Activated CD4-positive, alpha-beta T cell treated with anti-CD3 and anti-CD28 coated beads for 24 hours (primary cell): ENCODE data around the gene NOTUM.
A peak's percentile ranks its signal among the peaks of the same experiment; 100 is the strongest.

Experiments
- DNase-seq, 2 donors: peaks; one replicate each; pipeline ENCODE4 v3.0.0-alpha.2; 2020; ENCODE audit warnings: low read depth in 2 of 2

NOTUM gene

GRCh38 chr17:81935709-81936084 is 25.3 kb downstream of the NOTUM start:
- DNase-seq = no peak

GRCh38 chr17:81934850-81935708 is 25.9 kb downstream of the NOTUM start:
- DNase-seq = no peak

DNA sequence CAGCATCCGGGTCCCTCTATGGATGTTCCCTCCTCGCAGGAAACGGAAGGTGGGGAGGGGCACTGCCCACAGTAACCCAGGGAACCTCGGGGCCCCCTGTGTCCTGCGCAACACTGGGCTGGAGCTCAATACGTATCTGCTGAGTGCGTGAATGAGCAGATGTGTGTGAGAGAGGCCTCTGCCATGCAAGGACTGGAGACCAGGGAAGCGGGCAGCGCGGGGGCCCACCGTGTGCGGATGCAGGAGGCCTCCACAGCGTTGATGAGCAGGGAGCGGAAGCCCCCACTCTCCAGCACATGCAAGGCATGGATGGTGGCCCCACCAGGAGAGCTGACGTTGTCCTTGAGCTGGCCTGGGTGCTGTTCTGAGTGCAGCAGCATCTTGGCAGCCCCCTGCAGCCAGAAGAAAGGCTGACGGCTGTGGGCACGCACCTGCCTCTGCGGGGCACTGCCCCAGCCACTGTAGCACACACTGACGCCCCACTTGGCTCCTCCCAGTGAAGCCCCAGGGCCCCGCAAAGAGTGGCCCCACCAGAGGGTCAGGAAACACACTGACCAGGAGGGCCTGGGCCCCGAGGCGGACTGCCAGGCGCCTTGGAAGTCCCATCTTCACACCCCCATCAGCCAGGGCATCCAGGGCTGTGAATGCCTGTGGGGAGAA is 26.8 kb downstream of the NOTUM start:
- DNase-seq = no peak

- no peak for DNase-seq
These were observed 27.7 kb downstream of the NOTUM start for GRCh38 chr17:81933178-81933699.

DNA sequence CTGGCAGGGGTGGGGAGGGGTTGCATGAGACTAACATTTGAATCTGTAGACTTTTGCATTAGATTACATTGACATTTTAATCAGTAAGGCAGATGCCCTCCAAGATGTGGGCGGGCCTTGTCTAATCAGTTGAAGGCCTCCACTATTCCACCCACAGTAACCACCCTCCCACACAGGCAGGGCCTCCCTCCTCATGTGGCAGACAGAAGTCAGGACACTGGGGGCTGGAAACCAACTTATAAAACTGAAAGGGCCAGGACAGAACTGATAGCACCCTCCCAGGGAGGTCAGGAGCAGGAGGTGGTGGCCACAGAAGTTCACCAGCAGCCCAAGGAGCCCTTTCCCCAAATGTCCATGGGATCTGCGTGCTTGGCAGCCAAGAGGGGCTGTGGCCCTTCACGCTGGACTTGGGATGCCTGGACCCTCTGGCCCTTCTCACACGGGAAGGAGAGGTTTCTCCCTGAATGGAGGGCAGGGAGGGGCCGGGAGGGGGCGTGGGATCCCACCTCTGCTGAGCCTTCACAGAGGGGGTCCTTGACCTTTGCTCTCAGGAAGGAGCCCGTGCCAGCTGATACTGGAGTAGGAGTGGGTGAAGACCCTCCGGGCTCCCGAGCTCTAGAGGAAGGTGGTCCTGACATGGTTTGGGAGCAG is 28.5 kb downstream of the NOTUM start:
- no peak for DNase-seq

GRCh38 chr17:81931557-81932332 is 29.2 kb downstream of the NOTUM start:
- DNase-seq = no peak

GRCh38 chr17:81931189-81931556 is 29.8 kb downstream of the NOTUM start:
- DNase-seq = no peak

- DNase-seq = no peak
These were observed 30.6 kb downstream of the NOTUM start for GRCh38 chr17:81930142-81931125.

- no peak for DNase-seq
These were observed 31.5 kb downstream of the NOTUM start for GRCh38 chr17:81929253-81930141.

GRCh38 chr17:81928544-81929252 is 32.3 kb downstream of the NOTUM start:
- no peak for DNase-seq

- peak; percentile 77 to 86 for DNase-seq
These were observed 33.1 kb downstream of the NOTUM start, which contains the start of gene MAFG for GRCh38 chr17:81927653-81928543. Gene MAFG (minus strand): TSS chr17:81927735. CDS start chr17:81923185, 4,550 bp downstream.

- DNase-seq = no peak
These were observed 33.8 kb downstream of the NOTUM start for GRCh38 chr17:81927152-81927652.

DNA sequence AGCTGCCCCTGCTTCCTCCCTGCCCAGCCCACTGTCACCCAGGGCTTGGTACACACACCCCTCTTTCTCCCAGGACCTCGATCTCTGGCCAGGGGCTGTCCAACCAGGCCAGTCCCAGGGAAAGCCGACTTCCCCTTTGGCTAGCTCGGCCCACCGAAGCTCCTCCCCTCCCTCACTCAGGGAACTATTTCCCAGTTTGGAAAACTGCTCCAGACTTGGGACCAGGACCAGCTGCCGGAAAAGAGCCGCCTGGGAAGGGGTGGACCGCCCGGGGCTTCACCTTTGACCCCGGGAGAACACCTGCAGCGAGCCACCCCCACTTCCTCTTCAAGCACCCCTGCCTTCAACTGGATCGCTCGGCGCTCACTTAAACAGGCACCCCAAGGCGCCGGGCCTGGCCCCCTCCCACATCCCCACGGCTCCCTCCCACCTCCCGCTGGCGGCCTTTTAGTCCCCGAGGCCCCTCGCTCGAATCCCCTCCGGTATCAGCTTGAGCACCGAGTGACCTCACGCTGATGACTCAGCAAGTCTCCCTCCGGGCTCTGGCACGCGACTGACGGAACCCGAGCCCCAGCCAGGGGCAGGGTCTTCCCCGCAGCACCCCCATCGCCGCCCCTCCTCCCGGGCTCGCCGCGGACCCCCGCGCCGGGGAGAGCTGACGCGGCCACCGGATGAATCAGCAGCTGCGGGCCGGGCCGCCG is 34.4 kb downstream of the NOTUM start:
- DNase-seq = peak; percentile 48 to 49

- no peak for DNase-seq
These were observed 35.0 kb downstream of the NOTUM start for GRCh38 chr17:81925860-81926450.

GRCh38 chr17:81924557-81925532 is 36.1 kb downstream of the NOTUM start:
- no peak for DNase-seq
